22Rv1 (cell line): ENCODE measurements around the gene EIF4G2.

Experiments
- CTCF ChIP-seq: fragments of 450-650 bp; IDR thresholded peaks from 2 replicates; pipeline ENCODE4 v1.5.1; 2017; ENCODE audit warnings: mild to moderate bottlenecking
- ZFX ChIP-seq: fragments of 450-650 bp; IDR thresholded peaks from 2 replicates; pipeline ENCODE4 v1.6.1; 2017; ENCODE audit warnings: antibody characterized with exemption, borderline replicate concordance

DNA sequence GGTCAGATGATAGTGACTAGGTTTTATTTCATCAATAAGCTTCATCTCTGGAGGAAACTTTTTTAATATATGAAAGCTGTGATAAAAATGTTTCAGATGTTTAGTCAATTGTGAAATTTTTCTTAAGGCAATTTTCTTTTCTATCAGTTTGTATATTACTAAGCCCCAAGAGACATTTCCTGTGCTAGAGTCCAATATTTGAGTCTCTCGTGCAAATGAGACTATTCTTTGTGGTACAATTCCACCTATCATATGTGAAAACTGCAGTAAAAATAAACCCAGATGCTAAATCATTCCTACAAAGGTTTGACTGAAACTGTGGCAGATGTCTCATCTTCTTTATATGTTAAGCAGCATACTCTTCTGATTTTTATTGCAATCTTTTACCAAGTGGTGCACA, 29.6 kb downstream of the EIF4G2 start:
- no peak for TF ChIP-seq CTCF
- TF ChIP-seq ZFX: no peak
